K562 (cell line): ENCODE results near the gene HPS3. TPM values are rescaled to one million over a fixed set of nuclear protein-coding genes. Genes with fewer than 3 reads are reported as not detected.

Experiments
- LARP7 ChIP-seq: fragments of 450-650 bp; IDR thresholded peaks from 2 replicates; pipeline ENCODE4 v1.6.1; 2016
- ZZZ3 ChIP-seq: fragments of 450-650 bp; IDR thresholded peaks from 2 replicates; pipeline ENCODE4 v1.6.1; 2016; ENCODE audit warnings: antibody characterized with exemption, mild to moderate bottlenecking, moderate library complexity
- polyA plus RNA-seq, 8 experiments: library from polyadenylated mRNA; depleted of rRNA in 4 of 8; stranded (reverse) in 5 of 8; unstranded in 3 of 8; fragments of >200 nt; fragmentation: Nextera tagmentation in 2 of 8; fragmentation: Illumina TruSeq in 1 of 8; extraction: Ambion mirVana in 2 of 8; extraction: Trizol in 1 of 8; gene quantifications; 2 replicates each; pipeline versions ENCODE4 v1.2.1 to v1.2.3, GENCODE V29; 2011 to 2014; ENCODE audit warnings: inconsistent platforms in 1 of 8, missing spikeins in 1 of 8
- total RNA-seq, 7 experiments: library from RNA; depleted of rRNA in 6 of 7; stranded (reverse); fragments of >200 nt in 6 of 7; fragmentation: Illumina TruSeq in 2 of 7; extraction: Trizol in 2 of 7; gene quantifications; 2 replicates each; pipeline versions ENCODE4 v1.2.1 to v1.2.3, GENCODE V29; 2011 to 2021; ENCODE audit warnings: low replicate concordance in 1 of 7
- TF ChIP-seq, protein P1 (sequence below): fragments of 250-450 bp; sonication (Bioruptor Pico); IDR thresholded peaks from 2 replicates; pipeline ENCODE4 v1.8.0; 2022; ENCODE audit warnings: inconsistent platforms, mild to moderate bottlenecking, moderate library complexity, borderline replicate concordance
- TF ChIP-seq, protein P2 (sequence below), 2 experiments: fragments of 450-650 bp in 1 of 2; IDR thresholded peaks; 2 replicates each; pipeline ENCODE4 v1.6.1; 2011 to 2017; ENCODE audit warnings: low read depth in 2 of 2, antibody characterized with exemption in 1 of 2, borderline replicate concordance in 1 of 2, low read length in 1 of 2, mild to moderate bottlenecking in 1 of 2, mixed read lengths in 1 of 2; ENCODE audit not compliant: control insufficient read depth in 1 of 2
- TF ChIP-seq, protein P3 (sequence below): fragments of 450-650 bp; IDR thresholded peaks from one replicate; pipeline ENCODE4 v1.6.1; 2018; ENCODE audit warnings: mild to moderate bottlenecking, moderate library complexity; ENCODE audit not compliant: partially characterized antibody
- TF ChIP-seq, protein P4 (sequence below): sonication (generic); formaldehyde crosslinking; IDR thresholded peaks from 2 replicates; pipeline ENCODE4 v1.8.1; 2023; ENCODE audit warnings: mild to moderate bottlenecking, missing genetic modification reagents

Gene HPS3
- total and polyA plus RNA-seq, 9 of the 15 experiments (the other 6 are each of a cell fraction or from before 2014, with no cell fraction given), result 1.2 to 11.3 (median 7.6) TPM

DNA sequence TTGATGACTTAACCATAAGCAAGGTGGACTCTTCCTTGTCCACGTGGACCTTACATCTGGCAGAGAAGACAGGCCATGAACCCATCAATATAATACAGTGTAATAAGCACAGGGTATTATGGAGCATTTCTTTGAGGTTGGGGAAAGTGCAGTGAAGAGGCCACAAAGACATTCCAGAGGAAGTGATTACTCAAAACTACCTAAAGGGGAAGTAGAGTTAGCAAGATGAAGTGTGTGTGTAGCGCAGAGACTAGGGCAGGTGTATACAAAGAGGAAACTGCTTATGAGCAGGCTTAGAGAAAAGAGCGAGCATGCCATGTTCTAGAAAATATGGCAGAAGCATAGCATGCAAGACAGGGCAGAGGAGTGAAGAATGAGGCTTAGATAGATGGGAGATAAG lies 74.3 kb downstream of the HPS3 start (continued):
- TF ChIP-seq, protein P1, sequence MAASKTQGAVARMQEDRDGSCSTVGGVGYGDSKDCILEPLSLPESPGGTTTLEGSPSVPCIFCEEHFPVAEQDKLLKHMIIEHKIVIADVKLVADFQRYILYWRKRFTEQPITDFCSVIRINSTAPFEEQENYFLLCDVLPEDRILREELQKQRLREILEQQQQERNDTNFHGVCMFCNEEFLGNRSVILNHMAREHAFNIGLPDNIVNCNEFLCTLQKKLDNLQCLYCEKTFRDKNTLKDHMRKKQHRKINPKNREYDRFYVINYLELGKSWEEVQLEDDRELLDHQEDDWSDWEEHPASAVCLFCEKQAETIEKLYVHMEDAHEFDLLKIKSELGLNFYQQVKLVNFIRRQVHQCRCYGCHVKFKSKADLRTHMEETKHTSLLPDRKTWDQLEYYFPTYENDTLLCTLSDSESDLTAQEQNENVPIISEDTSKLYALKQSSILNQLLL (CRISPR knock-in tag), result no peak
- TF ChIP-seq, protein P2, sequence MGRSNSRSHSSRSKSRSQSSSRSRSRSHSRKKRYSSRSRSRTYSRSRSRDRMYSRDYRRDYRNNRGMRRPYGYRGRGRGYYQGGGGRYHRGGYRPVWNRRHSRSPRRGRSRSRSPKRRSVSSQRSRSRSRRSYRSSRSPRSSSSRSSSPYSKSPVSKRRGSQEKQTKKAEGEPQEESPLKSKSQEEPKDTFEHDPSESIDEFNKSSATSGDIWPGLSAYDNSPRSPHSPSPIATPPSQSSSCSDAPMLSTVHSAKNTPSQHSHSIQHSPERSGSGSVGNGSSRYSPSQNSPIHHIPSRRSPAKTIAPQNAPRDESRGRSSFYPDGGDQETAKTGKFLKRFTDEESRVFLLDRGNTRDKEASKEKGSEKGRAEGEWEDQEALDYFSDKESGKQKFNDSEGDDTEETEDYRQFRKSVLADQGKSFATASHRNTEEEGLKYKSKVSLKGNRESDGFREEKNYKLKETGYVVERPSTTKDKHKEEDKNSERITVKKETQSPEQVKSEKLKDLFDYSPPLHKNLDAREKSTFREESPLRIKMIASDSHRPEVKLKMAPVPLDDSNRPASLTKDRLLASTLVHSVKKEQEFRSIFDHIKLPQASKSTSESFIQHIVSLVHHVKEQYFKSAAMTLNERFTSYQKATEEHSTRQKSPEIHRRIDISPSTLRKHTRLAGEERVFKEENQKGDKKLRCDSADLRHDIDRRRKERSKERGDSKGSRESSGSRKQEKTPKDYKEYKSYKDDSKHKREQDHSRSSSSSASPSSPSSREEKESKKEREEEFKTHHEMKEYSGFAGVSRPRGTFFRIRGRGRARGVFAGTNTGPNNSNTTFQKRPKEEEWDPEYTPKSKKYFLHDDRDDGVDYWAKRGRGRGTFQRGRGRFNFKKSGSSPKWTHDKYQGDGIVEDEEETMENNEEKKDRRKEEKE (IDR thresholded peaks at IDR 0.05; ENCODE audit: borderline replicate concordance in 1 of 2, control insufficient read depth in 1 of 2, low read depth in 2 of 2, low read length in 1 of 2), result no peak
- TF ChIP-seq, protein P3, sequence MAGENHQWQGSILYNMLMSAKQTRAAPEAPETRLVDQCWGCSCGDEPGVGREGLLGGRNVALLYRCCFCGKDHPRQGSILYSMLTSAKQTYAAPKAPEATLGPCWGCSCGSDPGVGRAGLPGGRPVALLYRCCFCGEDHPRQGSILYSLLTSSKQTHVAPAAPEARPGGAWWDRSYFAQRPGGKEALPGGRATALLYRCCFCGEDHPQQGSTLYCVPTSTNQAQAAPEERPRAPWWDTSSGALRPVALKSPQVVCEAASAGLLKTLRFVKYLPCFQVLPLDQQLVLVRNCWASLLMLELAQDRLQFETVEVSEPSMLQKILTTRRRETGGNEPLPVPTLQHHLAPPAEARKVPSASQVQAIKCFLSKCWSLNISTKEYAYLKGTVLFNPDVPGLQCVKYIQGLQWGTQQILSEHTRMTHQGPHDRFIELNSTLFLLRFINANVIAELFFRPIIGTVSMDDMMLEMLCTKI, result no peak
- TF ChIP-seq ZZZ3, result no peak
- TF ChIP-seq, protein P4, sequence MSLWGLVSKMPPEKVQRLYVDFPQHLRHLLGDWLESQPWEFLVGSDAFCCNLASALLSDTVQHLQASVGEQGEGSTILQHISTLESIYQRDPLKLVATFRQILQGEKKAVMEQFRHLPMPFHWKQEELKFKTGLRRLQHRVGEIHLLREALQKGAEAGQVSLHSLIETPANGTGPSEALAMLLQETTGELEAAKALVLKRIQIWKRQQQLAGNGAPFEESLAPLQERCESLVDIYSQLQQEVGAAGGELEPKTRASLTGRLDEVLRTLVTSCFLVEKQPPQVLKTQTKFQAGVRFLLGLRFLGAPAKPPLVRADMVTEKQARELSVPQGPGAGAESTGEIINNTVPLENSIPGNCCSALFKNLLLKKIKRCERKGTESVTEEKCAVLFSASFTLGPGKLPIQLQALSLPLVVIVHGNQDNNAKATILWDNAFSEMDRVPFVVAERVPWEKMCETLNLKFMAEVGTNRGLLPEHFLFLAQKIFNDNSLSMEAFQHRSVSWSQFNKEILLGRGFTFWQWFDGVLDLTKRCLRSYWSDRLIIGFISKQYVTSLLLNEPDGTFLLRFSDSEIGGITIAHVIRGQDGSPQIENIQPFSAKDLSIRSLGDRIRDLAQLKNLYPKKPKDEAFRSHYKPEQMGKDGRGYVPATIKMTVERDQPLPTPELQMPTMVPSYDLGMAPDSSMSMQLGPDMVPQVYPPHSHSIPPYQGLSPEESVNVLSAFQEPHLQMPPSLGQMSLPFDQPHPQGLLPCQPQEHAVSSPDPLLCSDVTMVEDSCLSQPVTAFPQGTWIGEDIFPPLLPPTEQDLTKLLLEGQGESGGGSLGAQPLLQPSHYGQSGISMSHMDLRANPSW (CRISPR knock-in tag), result no peak
- no peak for TF ChIP-seq LARP7
